C4-2B (cell line): ENCODE data around the gene TRAK1.

Source experiments
- H3K27ac ChIP-seq: fragments of 450-650 bp; 2 replicates; pipeline ENCODE4 v1.5.1; 2017
- ZFX ChIP-seq: fragments of 450-650 bp; IDR thresholded peaks from 2 replicates; pipeline ENCODE4 v1.6.1; 2017
- TF ChIP-seq, protein P1 (sequence below): fragments of 450-650 bp; conservative IDR thresholded peaks from 2 replicates; pipeline ENCODE4 v1.5.1; 2017; ENCODE audit warnings: mild to moderate bottlenecking

Gene TRAK1

DNA sequence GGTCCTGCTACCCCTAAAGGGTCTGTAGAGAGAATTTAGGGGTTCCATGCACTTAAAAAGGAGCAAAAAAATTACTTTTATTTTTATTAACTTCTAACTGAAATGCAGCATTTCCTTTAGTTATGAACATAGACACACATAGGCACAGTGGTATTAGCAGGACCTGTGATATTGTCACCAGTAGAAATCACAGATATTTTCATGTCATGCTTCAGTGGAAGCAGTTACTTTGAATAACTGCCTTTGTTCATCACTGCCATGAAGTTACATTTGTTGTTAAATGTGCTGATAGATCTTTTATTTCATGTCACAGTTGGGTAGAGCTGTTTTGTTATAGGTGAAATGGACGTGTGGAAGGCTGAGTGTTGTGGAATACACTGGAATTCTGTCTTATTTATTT, 37.4 kb downstream of the TRAK1 start:
- H3K27ac ChIP-seq = no peak overlapping the region
- no peak for TF ChIP-seq ZFX
- TF ChIP-seq, protein P1, sequence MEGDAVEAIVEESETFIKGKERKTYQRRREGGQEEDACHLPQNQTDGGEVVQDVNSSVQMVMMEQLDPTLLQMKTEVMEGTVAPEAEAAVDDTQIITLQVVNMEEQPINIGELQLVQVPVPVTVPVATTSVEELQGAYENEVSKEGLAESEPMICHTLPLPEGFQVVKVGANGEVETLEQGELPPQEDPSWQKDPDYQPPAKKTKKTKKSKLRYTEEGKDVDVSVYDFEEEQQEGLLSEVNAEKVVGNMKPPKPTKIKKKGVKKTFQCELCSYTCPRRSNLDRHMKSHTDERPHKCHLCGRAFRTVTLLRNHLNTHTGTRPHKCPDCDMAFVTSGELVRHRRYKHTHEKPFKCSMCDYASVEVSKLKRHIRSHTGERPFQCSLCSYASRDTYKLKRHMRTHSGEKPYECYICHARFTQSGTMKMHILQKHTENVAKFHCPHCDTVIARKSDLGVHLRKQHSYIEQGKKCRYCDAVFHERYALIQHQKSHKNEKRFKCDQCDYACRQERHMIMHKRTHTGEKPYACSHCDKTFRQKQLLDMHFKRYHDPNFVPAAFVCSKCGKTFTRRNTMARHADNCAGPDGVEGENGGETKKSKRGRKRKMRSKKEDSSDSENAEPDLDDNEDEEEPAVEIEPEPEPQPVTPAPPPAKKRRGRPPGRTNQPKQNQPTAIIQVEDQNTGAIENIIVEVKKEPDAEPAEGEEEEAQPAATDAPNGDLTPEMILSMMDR = no peak

DNA sequence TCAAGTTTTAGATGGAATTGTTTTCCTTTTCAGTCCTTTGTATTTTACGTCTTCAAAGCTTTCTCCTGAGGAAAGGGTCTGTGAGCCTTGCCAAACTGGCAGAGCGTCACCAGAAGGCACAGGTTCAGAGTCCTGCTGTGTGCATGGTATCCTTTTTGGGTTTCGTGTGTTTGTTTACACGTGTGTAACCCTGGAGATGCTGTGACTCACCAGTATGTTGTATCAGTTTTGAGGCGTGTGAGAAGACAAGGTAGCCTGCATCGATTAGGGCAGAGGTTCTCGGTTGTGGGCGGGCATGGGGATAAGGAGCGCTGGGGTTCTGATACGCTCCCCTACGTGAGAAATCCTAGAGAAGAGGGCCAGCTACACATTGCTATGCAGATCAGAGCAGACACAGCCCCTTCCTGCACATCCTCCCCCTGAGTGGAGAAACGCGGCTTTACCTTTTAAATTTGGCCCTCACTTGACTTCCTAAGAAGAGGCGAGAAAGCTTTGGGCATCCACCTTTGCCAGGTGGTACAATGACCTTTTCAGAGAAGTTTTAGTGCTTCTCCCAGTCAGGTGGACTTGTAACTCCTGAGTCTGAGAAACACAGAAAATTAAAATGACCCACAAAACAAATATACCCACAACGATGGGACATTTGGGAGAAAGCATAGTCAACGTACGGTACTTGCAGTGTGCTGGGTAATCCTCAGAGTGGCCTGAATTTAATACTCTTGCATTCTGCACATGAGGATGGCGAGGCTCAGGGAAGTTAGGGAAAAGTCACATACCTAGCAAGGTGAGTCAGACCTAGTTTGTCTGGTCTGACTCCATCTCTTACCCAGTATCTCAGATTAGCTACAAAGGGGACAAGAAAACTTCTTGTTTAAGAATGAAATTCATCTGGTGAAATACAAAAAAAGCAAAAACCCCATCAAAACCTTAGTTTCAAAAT, 38.1 kb downstream of the TRAK1 start:
- no peak for TF ChIP-seq ZFX
- TF ChIP-seq, protein P1 = no peak
- no peak overlapping the region for H3K27ac ChIP-seq

DNA sequence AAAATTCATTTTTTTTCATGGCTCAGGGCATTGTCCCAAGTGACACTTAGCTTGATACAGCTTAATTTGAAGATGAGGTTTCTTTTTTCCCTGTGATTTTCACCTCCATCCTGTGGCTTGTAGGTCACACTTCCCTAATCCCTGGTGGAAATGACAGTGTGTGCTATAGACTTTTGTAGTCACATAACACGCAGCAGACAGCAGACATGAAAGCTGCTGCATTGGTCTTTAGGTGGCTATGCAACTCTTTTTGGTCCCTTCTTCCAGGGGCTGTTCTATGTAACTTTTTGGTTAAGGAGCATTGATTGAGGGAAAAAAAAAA, 38.8 kb downstream of the TRAK1 start:
- no peak overlapping the region for H3K27ac ChIP-seq
- TF ChIP-seq, protein P1 = no peak
- no peak for TF ChIP-seq ZFX

DNA sequence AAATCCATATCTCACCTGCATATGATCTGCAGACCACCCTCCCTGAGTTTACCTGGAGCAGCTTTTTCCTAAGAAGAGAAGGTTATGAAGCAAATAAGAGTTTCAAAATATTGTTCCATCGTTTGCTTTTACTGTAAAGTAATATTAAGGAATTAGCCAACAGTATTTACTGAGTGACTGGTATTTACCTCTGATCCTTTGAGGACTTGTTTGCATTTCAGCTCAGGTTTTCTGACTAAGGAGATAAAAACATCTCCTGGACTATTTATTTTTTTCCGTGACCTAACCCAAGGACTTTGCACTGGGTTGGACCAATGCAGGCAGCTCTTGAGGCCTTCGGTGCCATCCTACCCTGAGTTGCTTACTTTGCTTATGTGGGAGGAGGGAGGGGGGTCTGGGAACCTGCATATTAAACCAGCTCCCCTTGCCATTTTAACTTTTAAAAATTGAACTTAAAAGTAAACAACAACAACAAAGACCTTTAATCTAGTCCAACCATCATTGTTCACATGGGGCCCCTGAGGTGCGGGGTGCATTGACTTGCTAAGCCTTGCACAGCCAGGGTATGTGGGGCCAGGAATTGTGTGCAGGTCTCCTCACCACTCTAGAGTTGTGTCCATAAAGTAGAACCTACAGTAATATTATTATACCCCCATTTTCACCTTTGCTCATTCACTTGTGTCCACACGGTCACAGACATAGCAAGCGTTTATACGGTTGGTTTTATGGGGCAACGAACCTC, 39.3 kb downstream of the TRAK1 start:
- TF ChIP-seq, protein P1 = no peak
- no peak for TF ChIP-seq ZFX
- peak overlapping the region; percentile 30; the same call in 1 of the 2 replicates for H3K27ac ChIP-seq

DNA sequence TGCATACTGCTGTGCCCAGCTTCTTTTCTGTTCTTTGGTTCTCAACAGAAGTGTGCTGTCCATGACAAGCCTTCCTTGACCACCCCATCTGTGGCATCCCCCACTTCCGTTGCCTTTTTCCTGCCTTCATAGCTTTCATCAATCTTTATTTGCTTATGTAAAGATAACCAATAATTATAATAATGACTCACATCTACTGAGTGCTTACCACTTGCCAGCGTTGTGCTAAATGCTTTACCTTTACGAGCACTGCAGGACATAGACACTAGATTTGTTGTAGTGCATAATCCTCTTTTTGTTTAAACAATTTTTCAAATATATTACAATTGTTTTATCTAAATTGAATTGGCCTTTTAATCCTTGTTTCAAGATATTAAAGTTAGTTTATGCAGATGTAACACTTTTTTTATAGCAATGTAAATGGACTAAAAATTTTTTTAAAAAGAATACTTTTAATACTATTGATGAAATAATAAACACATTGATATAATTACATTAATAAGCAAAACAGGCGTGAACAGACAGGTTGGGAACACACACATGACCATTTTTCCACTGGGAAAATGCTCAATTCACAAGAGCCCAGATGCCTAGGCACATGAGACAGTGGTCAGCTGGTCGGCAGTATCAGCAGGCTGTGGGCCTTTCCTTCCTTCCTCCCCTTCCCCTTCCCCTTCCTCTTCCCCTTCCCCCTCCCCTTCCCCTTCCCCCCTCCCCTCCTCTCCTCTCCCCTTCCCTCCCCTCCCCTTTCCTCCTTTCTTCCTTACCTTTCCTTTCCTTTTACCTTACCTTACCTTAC, 42.5 kb downstream of the TRAK1 start:
- TF ChIP-seq, protein P1 = no peak
- no peak for TF ChIP-seq ZFX
- no peak overlapping the region for H3K27ac ChIP-seq

DNA sequence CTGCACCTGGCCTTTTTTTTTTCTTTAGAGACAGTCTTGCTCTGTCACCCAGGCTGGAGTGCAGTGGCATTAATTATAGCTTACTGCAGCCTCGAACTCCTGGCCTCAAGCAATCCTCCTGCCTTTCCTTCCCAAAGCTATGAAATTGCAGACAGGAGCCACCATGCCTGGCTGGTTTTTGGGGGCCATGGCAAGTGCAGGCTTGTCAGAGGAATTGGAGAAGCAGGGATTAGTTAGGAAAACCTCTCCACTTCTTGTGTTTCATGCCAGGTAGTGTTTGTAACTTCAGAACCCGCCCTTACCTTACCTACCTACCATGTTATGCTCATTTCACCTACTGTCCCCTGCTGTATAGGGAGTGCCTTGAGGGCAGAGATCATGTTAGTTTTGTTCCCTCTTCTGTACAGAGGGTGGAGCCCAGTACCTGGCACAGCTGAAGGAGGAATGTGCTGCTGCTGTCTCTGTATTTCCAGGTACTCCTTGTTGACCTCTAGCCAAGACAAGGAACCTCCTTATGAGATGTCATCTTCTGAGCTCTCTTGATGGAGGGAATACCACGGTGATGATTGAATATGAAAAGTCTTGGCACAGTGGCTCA, 43.8 kb downstream of the TRAK1 start:
- no peak overlapping the region for H3K27ac ChIP-seq
- TF ChIP-seq, protein P1 = no peak
- no peak for TF ChIP-seq ZFX
